NCI-H510A treated with DMSO at 0.1 percent for 48 hours (cell line): ENCODE data around the gene NEUROD4.
"Not testable (repeated sequence)": the region's sequence is repeated elsewhere in the genome, so short reads cannot be mapped to it uniquely, and the experiment has no call there.

Experiments
- DNase-seq: peaks from one replicate; lab custom pipeline; 2025; lab: John Stamatoyannopoulos, UW

NEUROD4 gene

GRCh38 chr12:55019784-55020183, at the start of gene NEUROD4:
Gene NEUROD4, plus strand, starts transcription at chr12:55019974. Its CDS starts 6,466 bp downstream, at chr12:55026440.
- peak; percentile 72 for DNase-seq

- no peak for DNase-seq
Measured at GRCh38 chr12:54970741-54971140, 49.0 kb upstream of the NEUROD4 start.

GRCh38 chr12:54973556-54973955, 46.2 kb upstream of the NEUROD4 start:
- DNase-seq: no peak

GRCh38 chr12:54974279-54974678, 45.5 kb upstream of the NEUROD4 start:
- no peak for DNase-seq

- DNase-seq: no peak
Measured at GRCh38 chr12:54975272-54975671, 44.5 kb upstream of the NEUROD4 start.

- no peak for DNase-seq
Measured at GRCh38 chr12:54975875-54976274, 43.9 kb upstream of the NEUROD4 start.

GRCh38 chr12:54977155-54977554, 42.6 kb upstream of the NEUROD4 start:
- DNase-seq: no peak

- no peak for DNase-seq
Measured at GRCh38 chr12:54977857-54978256, 41.9 kb upstream of the NEUROD4 start.

GRCh38 chr12:54980341-54980740, 39.4 kb upstream of the NEUROD4 start:
- DNase-seq: no peak

GRCh38 chr12:54981796-54982195, 38.0 kb upstream of the NEUROD4 start:
- no peak for DNase-seq

GRCh38 chr12:54983536-54984101, 36.2 kb upstream of the NEUROD4 start:
- no peak for DNase-seq

- no peak for DNase-seq
Measured at GRCh38 chr12:54984658-54985376, 35.0 kb upstream of the NEUROD4 start, which contains the start of gene TESPA1. Gene TESPA1, minus strand, starts transcription at chr12:54984762. Its CDS starts 10,200 bp downstream, at chr12:54974562.

- not testable (repeated sequence) for DNase-seq
Measured at GRCh38 chr12:54986773-54987172, 33.0 kb upstream of the NEUROD4 start.

GRCh38 chr12:54987611-54988231, 32.1 kb upstream of the NEUROD4 start:
- no peak for DNase-seq

GRCh38 chr12:54988402-54989054, 31.2 kb upstream of the NEUROD4 start:
- DNase-seq: peak; percentile 56

GRCh38 chr12:54989829-54990228, 29.9 kb upstream of the NEUROD4 start:
- DNase-seq: no peak

GRCh38 chr12:54991161-54991990, 28.4 kb upstream of the NEUROD4 start:
- DNase-seq: no peak

- DNase-seq: no peak
Measured at GRCh38 chr12:54991991-54992375, 27.8 kb upstream of the NEUROD4 start.

- DNase-seq: peak; percentile 93
Measured at GRCh38 chr12:54993181-54993835, 26.5 kb upstream of the NEUROD4 start.

GRCh38 chr12:54996205-54996604, 23.6 kb upstream of the NEUROD4 start:
- no peak for DNase-seq

- DNase-seq: no peak
Measured at GRCh38 chr12:54997929-54998522, 21.7 kb upstream of the NEUROD4 start.
